ENCODE data around the gene OBI1.

DNA sequence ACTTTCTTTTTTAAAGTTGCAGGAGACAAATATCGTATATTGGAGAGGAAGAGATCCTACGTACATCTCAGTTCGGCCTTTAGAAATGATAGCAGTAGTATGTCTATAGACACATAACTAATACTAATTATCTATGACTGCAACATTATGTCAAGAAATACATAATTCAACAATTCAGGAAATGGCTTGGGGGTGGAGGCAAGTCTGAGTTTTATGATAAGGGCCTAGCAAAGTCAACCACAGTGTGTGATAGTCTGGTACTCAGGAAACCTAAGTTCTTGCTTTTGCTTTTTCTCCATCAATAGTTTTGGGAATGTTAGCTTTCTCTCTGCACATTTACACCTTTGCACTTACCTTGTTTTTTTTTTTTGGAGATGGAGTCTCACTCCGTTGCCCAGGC, 27.5 kb upstream of the OBI1 start:
- TF ChIP-seq, protein P1, sequence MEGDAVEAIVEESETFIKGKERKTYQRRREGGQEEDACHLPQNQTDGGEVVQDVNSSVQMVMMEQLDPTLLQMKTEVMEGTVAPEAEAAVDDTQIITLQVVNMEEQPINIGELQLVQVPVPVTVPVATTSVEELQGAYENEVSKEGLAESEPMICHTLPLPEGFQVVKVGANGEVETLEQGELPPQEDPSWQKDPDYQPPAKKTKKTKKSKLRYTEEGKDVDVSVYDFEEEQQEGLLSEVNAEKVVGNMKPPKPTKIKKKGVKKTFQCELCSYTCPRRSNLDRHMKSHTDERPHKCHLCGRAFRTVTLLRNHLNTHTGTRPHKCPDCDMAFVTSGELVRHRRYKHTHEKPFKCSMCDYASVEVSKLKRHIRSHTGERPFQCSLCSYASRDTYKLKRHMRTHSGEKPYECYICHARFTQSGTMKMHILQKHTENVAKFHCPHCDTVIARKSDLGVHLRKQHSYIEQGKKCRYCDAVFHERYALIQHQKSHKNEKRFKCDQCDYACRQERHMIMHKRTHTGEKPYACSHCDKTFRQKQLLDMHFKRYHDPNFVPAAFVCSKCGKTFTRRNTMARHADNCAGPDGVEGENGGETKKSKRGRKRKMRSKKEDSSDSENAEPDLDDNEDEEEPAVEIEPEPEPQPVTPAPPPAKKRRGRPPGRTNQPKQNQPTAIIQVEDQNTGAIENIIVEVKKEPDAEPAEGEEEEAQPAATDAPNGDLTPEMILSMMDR (conservative IDR thresholded peaks at IDR 0.05; ENCODE audit: low read depth, low read length) = no peak
- TF ChIP-seq EZH2phosphoT487 (IDR thresholded peaks at IDR 0.05; ENCODE audit: borderline replicate concordance, low read length) = no peak

Data from PC-3 (cell line).